Parathyroid adenoma (tissue), 2 donors: ENCODE data around the gene LTA.

Source experiments
- H2AFZ ChIP-seq: fragments of 300-600 bp; sonication (generic); one replicate; pipeline ENCODE4 v1.7.0; 2017; ENCODE audit warnings: antibody characterized with exemption, mild to moderate bottlenecking
- H3K27ac ChIP-seq: fragments of 300-600 bp; sonication (generic); one replicate; pipeline ENCODE4 v1.7.0; 2017
- H3K27me3 ChIP-seq: fragments of 300-600 bp; sonication (generic); one replicate; pipeline ENCODE4 v1.7.0; 2017; ENCODE audit warnings: low read length; ENCODE audit not compliant: control insufficient read depth, insufficient read depth
- H3K36me3 ChIP-seq: fragments of 300-600 bp; sonication (generic); one replicate; pipeline ENCODE4 v1.7.0; 2017; ENCODE audit warnings: low read length; ENCODE audit not compliant: control insufficient read depth, insufficient read depth
- H3K4me1 ChIP-seq: fragments of 300-600 bp; sonication (generic); one replicate; pipeline ENCODE4 v1.7.0; 2017; ENCODE audit warnings: control low read depth
- H3K4me2 ChIP-seq: fragments of 300-600 bp; sonication (generic); one replicate; pipeline ENCODE4 v1.7.0; 2017; ENCODE audit warnings: low read length
- H3K4me3 ChIP-seq: fragments of 300-600 bp; sonication (generic); one replicate; pipeline ENCODE4 v1.7.0; 2017; ENCODE audit warnings: low read depth, low read length
- H3K79me2 ChIP-seq: fragments of 300-600 bp; sonication (generic); one replicate; pipeline ENCODE4 v1.7.0; 2017; ENCODE audit warnings: control low read depth
- H3K9ac ChIP-seq: fragments of 300-600 bp; sonication (generic); one replicate; pipeline ENCODE4 v1.7.0; 2017; ENCODE audit warnings: mild to moderate bottlenecking
- H3K9me3 ChIP-seq: fragments of 300-600 bp; sonication (generic); one replicate; pipeline ENCODE4 v1.7.0; 2017; ENCODE audit warnings: low read length; ENCODE audit not compliant: control insufficient read depth
- CTCF ChIP-seq: fragments of 300-600 bp; sonication (generic); IDR thresholded peaks from one replicate; pipeline ENCODE4 v1.7.0; 2017; ENCODE audit warnings: antibody characterized with exemption, mild to moderate bottlenecking
- donor health status: primary hyperparathyroidism.

Gene LTA

GRCh38 chr6:31572041-31572911 is at the start of gene LTA:
TSS of gene LTA (plus strand) at chr6:31572289. CDS start at chr6:31572743, 454 bp downstream.
- no peak within 1 kb of the TSS for H3K27ac ChIP-seq
- TF ChIP-seq CTCF: no peak

GRCh38 chr6:31525553-31525931 is 46.5 kb upstream of the LTA start:
- H3K27ac ChIP-seq: no peak overlapping the region
- no peak overlapping the region for H3K4me3 ChIP-seq

More at GRCh38 chr6:31572041-31572911, at the start of gene LTA:
- Histone ChIP-seq H2AFZ (no peak within 1 kb of the TSS), H3K9me3 (no peaks in the 10 kb centered on the region), H3K36me3 (no peaks in the 10 kb centered on the region), H3K27me3 (no peaks in the 10 kb centered on the region), H3K79me2 (no peaks in the 10 kb centered on the region), H3K9ac (no peak within 1 kb of the TSS), H3K4me1 (no peaks in the 10 kb centered on the region), H3K4me3 (no peak within 1 kb of the TSS), H3K4me2 (no peak within 1 kb of the TSS)

GRCh38 chr6:31525932-31526591 is 46.0 kb upstream of the LTA start:
- Histone ChIP-seq H2AFZ (no peak overlapping the region), H3K27ac (no peak overlapping the region), H3K4me1 (no peaks in the 10 kb centered on the region), H3K27me3 (no peaks in the 10 kb centered on the region), H3K4me3 (no peak overlapping the region), H3K9me3 (no peaks in the 10 kb centered on the region), H3K79me2 (no peaks in the 10 kb centered on the region), H3K9ac (no peak overlapping the region), H3K4me2 (no peak overlapping the region), H3K36me3 (no peaks in the 10 kb centered on the region)
- TF ChIP-seq CTCF: no peak

More at GRCh38 chr6:31525553-31525931, 46.5 kb upstream of the LTA start:
- H3K9me3 ChIP-seq: no peaks in the 10 kb centered on the region
- H2AFZ ChIP-seq: no peak overlapping the region
- no peaks in the 10 kb centered on the region for H3K4me1 ChIP-seq
- no peaks in the 10 kb centered on the region for H3K79me2 ChIP-seq
- TF ChIP-seq CTCF: no peak
- H3K4me2 ChIP-seq: no peak overlapping the region
- no peaks in the 10 kb centered on the region for H3K36me3 ChIP-seq
- H3K9ac ChIP-seq: no peak overlapping the region
- H3K27me3 ChIP-seq: no peaks in the 10 kb centered on the region

GRCh38 chr6:31528307-31528777 is 43.7 kb upstream of the LTA start:
- H3K4me1 ChIP-seq: peaks cover 6% of the 10 kb centered on the region
- H2AFZ ChIP-seq: no peak overlapping the region
- no peak overlapping the region for H3K4me2 ChIP-seq
- no peak overlapping the region for H3K27ac ChIP-seq
- no peaks in the 10 kb centered on the region for H3K27me3 ChIP-seq
- TF ChIP-seq CTCF: no peak
- no peaks in the 10 kb centered on the region for H3K36me3 ChIP-seq
- H3K9ac ChIP-seq: no peak overlapping the region
- no peaks in the 10 kb centered on the region for H3K9me3 ChIP-seq
- H3K4me3 ChIP-seq: no peak overlapping the region
- no peaks in the 10 kb centered on the region for H3K79me2 ChIP-seq
